IPS-20b (cell line): Measurements from ENCODE around the gene ALDH3A1.

Source experiments
- H3K27ac ChIP-seq: one replicate; pipeline ENCODE4 v1.5.1; 2013; ENCODE audit warnings: low read length
- H3K27me3 ChIP-seq: 2 replicates; pipeline ENCODE4 v1.6.1; 2013; ENCODE audit warnings: mild to moderate bottlenecking, low read length, inconsistent platforms; ENCODE audit not compliant: insufficient read depth
- H3K36me3 ChIP-seq: 2 replicates; pipeline ENCODE4 v1.6.1; 2013; ENCODE audit warnings: low read depth, mild to moderate bottlenecking, inconsistent platforms, low read length, moderate library complexity; ENCODE audit not compliant: insufficient read depth
- H3K4me1 ChIP-seq: 2 replicates; pipeline ENCODE4 v1.6.1; 2013; ENCODE audit warnings: mild to moderate bottlenecking, control low read depth, inconsistent platforms, low read length, moderate library complexity; ENCODE audit not compliant: insufficient read depth
- H3K4me3 ChIP-seq: 2 replicates; pipeline ENCODE4 v1.5.1; 2013; ENCODE audit warnings: mild to moderate bottlenecking, low read length, inconsistent platforms
- H3K9ac ChIP-seq: 2 replicates; pipeline ENCODE4 v1.6.1; 2013; ENCODE audit warnings: low read depth, mild to moderate bottlenecking, inconsistent platforms, low read length, moderate library complexity
- H3K9me3 ChIP-seq: 2 replicates; pipeline ENCODE4 v1.6.1; 2013; ENCODE audit warnings: mild to moderate bottlenecking, low read depth, low read length, inconsistent platforms; ENCODE audit not compliant: insufficient read depth

ALDH3A1 gene

DNA sequence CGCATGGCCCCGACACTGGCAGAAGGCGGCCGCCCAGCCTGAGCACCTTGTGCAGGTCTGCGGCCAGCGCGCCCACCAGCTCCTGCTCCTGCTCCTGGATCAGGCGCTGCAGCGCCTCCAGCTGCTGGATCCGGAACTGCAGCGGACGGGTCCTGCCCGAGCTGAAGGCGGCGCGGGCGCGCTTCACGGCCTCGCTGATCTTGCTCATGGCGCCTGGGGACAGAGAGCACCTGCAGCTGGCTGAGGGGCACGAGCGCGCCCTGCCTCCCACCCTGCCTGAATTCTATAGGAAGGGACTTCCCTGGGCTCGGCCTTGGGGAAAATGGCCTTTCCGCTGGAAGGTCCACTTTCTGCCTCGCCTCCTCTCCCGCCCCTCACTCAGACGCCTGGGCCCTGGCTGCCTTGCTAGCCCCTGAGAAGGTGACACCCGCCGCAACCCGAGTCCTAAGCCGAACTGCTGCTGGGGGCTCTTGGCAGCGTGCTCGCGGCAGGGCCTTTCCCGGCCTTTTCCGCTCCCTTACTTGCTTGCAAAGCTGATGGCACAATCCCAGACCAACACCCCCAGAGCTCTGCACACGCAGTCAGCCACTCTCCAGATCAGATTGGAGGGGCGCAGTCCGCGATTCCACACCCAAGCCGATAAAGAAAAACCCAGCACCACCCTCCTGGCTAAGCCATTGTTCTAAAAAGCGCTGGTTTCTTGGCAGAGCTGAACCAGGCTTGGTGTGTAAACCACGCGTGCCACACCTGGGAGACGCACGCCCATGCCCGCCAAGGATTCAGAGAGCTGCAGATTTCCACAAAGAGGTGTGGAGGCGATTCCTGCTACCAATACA, 3.0 kb downstream of the ALDH3A1 start:
- H3K9ac ChIP-seq, result peak overlapping the region; percentile 34; the same call in 1 of the 2 replicates

DNA sequence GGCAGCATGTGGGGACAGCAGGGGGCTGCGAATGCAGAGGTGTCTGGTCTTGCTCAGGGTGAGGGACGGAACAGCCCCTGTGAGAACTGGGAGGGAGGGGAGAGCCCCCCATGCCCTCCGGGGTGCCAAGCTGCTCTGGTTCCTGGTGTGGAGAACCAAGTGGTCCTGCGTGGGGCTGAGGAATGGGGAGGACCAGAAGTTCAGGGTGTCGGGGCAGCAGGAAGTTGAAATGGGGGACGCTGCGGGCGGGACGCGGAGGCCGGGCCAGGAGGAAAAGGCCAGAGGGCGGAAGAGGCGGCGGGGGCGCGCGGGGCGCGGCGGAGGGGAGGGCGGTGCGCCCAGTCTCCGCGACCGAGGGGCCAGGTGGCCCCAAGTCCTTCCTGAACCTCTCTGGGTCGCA, 3.6 kb downstream of the ALDH3A1 start:
- Histone ChIP-seq H3K36me3 (no peaks in the 10 kb centered on the region), H3K4me1 (no peaks in the 10 kb centered on the region; the same call in 1 of the 2 replicates), H3K27ac (no peak overlapping the region), H3K9ac (peak overlapping the region; percentile 64; the same call in 1 of the 2 replicates), H3K27me3 (peaks cover 12% of the 10 kb centered on the region), H3K4me3 (peak overlapping the region; percentile 64), H3K9me3 (no peaks in the 10 kb centered on the region)

More for the DNA sequence above, 3.0 kb downstream of the ALDH3A1 start:
- no peaks in the 10 kb centered on the region for H3K36me3 ChIP-seq
- no peak overlapping the region for H3K27ac ChIP-seq
- H3K4me1 ChIP-seq, result no peaks in the 10 kb centered on the region; the same call in 1 of the 2 replicates
- no peaks in the 10 kb centered on the region for H3K9me3 ChIP-seq
- H3K4me3 ChIP-seq, result peak overlapping the region; percentile 64; the same call in 1 of the 2 replicates
- H3K27me3 ChIP-seq, result peaks cover 12% of the 10 kb centered on the region

DNA sequence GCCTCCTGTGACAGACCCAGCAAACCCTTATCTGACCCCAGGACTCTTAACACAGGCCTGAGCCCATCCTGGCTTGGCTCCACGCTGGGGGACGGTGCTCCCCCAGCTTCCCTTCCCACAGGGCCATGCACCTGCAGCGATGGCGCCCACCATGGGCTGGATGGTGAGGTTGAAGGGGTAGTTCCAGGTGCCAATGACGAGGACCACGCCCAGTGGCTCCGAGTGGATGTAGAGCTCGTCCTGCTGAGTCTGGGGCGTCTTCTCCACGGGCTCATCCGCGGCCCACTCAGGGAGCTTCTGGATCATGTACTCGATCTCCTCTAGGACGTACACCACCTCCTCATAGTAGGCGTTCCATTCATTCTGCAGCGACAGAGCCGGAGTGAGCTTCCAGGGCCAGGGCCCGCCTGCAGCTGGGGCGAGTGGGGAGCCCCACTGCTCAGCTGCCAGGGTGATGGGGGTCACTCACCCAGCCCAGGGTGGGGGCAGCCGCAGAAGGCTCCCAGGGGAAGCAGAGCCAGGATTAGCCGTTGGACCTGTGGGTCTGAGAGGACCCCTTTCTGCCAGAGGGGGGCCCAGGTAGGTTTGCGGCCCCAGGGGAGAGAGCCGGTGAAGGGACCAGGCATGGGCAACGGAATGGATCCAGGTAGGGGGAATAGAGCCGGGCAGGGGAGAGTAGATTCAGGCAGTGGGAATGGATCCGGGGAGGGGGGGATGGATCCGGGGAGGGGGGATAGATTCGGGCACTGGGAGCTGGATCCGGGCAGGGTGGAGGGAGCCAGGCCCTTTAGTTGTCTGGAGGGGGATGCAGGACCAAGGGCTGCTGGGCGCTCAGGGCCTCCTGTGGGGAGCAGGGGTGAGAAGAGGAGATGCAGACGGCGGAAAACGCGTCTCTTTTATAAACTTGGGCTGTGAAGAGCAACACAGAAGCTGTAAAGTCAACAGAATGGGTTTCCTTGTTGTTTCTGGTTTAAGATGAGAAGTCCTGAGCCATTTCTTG, 4.7 kb downstream of the ALDH3A1 start:
- H3K9me3 ChIP-seq, result no peaks in the 10 kb centered on the region
- H3K27ac ChIP-seq, result no peak overlapping the region
- no peak overlapping the region for H3K4me3 ChIP-seq
- no peak overlapping the region for H3K9ac ChIP-seq
- no peaks in the 10 kb centered on the region; the same call in 1 of the 2 replicates for H3K4me1 ChIP-seq
- H3K27me3 ChIP-seq, result peaks cover 12% of the 10 kb centered on the region
- H3K36me3 ChIP-seq, result no peaks in the 10 kb centered on the region

DNA sequence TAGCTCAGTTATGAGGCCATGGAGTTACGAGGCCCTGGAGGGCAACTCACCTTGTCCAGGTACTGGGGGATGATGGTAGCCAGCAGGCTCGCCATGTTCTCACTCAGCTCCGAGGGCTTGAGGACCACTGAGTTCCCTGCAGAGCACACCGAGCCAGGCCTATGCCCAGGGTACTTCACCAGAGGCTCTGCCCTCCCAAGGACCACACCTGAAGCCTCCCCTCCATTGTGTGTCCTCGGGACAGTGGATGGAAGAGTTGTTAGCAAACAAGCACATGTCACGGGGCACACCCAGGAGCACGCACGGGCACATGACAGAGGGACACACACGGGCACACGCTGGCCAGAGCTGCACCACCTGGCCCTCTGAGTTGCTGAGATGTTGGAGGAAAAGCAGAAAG, 5.6 kb downstream of the ALDH3A1 start:
- Histone ChIP-seq H3K4me3 (no peak overlapping the region), H3K27me3 (peaks cover 12% of the 10 kb centered on the region), H3K4me1 (no peaks in the 10 kb centered on the region; the same call in 1 of the 2 replicates), H3K27ac (no peak overlapping the region), H3K9me3 (no peaks in the 10 kb centered on the region), H3K36me3 (no peaks in the 10 kb centered on the region), H3K9ac (no peak overlapping the region)

DNA sequence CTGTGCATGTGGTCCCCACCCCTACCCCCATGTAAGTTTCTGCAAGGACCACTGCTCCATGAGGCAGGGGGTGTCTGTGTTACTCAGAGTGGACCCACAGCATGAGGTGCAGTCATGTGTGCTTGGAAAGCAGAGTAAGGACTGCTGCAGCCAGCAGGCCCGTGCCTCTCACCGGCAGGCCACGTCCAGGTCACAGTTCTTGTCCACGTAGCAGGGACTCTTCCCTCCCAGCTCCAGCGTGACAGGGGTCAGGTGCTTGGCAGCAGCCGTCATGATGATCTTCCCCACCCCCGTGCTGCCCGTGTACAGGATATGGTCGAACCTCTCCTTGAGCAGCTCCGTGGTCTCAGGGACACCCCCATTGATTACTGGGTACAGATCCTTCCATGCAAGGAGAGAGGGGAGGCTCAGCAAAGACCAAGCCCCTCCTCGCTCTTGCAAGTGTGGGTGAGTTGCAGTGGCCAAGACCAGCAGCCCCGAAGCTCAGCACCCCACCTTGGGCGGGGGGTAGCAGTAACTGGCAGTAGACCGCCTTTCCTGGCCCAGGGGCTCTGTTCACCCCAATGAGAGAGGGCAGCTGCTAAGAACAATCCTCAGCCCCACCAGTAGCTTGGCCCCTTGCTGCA, 6.2 kb downstream of the ALDH3A1 start:
- H3K4me3 ChIP-seq, result no peak overlapping the region
- H3K9me3 ChIP-seq, result no peaks in the 10 kb centered on the region
- H3K36me3 ChIP-seq, result no peaks in the 10 kb centered on the region
- H3K9ac ChIP-seq, result no peak overlapping the region
- H3K27me3 ChIP-seq, result peaks cover 12% of the 10 kb centered on the region
- H3K27ac ChIP-seq, result no peak overlapping the region
- no peaks in the 10 kb centered on the region; the same call in 1 of the 2 replicates for H3K4me1 ChIP-seq

DNA sequence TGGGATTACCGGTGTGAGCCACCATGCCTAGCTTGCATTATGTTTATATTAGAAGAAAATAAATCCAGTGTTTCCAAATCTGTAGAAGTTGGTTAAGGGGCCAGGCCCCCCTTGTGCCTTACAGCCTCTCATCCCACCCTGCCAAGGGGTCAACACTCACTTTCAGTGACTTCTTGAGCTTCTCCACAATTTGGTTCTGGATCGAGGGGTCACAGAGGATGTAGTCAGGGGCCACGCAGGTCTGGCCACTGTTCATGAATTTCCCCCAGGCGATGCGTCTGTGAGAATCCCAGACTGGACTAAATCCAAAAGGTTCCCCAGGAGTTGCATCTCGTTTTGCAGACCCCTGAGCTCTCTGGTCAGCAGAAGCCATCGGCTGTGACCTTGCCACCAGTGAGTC, 7.2 kb downstream of the ALDH3A1 start:
- Histone ChIP-seq H3K9ac (no peak overlapping the region), H3K4me1 (no peaks in the 10 kb centered on the region; the same call in 1 of the 2 replicates), H3K4me3 (no peak overlapping the region)

DNA sequence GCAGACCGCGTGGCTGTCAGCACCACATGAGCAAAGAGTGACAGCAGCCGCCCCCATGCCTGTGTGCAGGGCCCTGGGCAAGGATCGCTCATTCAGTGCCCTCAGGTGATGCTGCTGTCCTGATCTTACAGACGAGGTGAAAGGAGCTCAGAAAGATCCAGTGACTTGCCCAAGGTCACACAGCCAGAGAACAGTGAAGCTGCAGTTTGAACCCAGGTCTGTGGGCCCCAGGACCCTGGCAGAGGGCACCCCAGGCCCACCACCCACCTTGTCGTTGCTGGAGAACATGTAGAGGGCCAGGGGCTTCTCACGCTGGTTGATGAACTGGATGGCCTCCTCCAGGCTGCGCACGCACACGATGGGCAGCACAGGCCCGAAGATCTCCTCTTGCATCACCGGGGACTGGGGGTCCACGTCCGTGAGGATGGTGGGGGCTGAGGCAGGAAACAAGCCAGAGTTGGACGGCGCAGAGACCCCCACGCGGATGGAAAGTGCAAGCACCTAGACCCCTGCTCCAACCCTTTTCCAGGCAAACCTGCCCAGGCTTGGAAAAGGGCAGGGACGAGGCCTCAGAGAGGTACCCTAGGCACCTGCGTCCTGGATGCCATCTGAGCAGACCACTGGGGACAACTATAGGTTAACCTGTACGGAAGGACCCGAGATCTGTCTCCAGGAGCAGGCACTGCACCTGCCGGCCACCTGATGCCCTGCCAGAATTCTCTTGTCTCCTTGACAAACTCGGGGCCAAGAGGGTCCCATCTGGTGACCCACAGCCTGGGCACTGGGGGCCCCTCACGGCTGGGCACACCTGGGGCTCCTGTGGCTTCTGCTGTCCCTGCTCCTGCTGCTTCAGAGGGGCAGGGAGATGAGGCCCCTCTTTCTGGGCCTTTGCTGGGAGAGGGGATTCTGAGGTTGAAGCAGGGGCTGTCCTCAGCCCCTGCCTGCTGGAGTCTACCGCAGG, 8.6 kb downstream of the ALDH3A1 start:
- Histone ChIP-seq H3K27ac (no peak overlapping the region), H3K9me3 (no peaks in the 10 kb centered on the region), H3K27me3 (no peaks in the 10 kb centered on the region), H3K4me1 (no peaks in the 10 kb centered on the region), H3K4me3 (no peak overlapping the region), H3K9ac (no peak overlapping the region), H3K36me3 (no peaks in the 10 kb centered on the region)

More for the DNA sequence above, 7.2 kb downstream of the ALDH3A1 start:
- peaks cover 9% of the 10 kb centered on the region for H3K27me3 ChIP-seq
- H3K27ac ChIP-seq, result no peak overlapping the region
- H3K9me3 ChIP-seq, result no peaks in the 10 kb centered on the region
- no peaks in the 10 kb centered on the region for H3K36me3 ChIP-seq

DNA sequence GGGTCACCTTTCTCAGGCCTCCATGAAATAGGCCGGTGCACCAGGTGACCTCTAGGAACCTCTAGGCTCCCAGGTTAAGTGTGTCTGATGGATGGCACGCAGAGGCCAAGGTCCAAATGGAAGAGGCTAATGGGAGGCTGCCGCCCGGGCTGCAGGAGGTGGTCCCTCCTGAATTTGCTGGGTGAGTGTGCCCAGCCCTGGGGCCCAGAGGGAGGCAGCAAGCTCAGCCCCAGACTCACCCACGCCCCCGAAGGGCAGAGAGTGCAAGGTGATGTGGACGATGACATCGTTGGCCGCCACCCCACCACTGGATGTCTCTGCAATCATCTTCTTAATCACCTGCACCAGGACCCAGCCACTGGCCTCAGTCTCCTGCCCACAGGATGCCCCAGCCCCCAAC, 9.3 kb downstream of the ALDH3A1 start:
- Histone ChIP-seq H3K4me1 (no peaks in the 10 kb centered on the region), H3K9me3 (no peaks in the 10 kb centered on the region), H3K9ac (no peak overlapping the region), H3K36me3 (no peaks in the 10 kb centered on the region), H3K4me3 (no peak overlapping the region), H3K27ac (no peak overlapping the region), H3K27me3 (no peaks in the 10 kb centered on the region)

DNA sequence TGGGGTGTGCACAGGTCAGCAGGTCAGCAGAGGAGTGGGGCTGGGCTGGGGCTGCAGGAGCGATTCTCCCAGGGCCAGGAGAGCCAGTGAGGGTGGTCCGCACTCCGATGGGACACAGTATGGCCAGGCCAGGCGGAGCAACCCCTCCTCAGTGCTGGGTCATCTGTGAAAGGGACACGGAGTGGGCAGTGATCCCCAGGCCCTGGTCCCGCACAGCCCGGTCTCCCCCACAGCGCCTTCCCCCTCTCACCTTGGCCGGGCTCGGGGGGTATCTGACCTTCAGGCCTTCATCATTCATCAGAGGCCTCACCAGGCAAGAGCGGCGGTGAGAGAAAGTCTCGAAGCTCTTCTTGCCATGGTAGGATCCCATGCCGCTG, 10.0 kb downstream of the ALDH3A1 start:
- H3K27me3 ChIP-seq, result no peaks in the 10 kb centered on the region
- no peak overlapping the region for H3K27ac ChIP-seq

DNA sequence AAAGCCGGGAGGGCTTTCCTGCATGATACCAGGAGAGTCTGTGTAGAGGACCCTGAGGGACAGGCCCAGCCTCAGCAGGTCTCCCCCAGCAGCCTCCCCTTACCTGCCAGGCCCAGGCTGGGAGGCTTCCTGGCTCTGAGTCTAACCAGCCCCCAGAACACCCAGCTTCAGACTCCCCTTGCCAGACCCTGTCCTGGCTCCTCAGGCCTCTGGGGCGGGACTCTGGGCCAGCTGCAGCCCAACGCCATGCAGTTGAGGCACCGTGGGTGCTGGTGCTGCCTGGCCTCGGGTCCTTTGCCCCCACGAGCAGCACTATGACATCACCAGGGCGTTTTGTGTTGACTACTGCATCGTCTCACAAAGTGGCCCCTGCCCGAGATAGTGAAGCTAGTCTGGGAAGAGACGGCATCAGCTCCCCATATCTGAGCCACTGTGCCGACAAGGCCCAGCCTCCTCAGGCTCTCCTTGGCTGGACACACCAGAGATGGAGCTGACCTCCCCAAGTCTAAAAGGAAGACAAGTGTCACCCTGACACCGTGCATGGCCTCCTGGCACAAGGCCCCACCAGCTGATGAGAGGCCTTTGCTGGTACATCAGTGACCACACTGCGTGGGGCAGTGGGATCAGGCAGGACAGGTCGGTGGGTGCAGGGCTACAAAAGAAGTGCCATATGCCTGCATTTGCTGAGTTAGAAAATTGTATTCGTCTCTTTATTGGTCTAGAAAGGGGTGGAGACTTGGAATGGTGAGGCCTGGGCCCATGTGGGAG, 10.6 kb downstream of the ALDH3A1 start:
- Histone ChIP-seq H3K27me3 (no peaks in the 10 kb centered on the region), H3K9ac (no peak overlapping the region), H3K9me3 (no peaks in the 10 kb centered on the region), H3K36me3 (no peaks in the 10 kb centered on the region), H3K4me1 (no peaks in the 10 kb centered on the region), H3K4me3 (no peak overlapping the region), H3K27ac (no peak overlapping the region)

More for the DNA sequence above, 10.0 kb downstream of the ALDH3A1 start:
- Histone ChIP-seq H3K9me3 (no peaks in the 10 kb centered on the region), H3K9ac (no peak overlapping the region), H3K4me3 (no peak overlapping the region), H3K36me3 (no peaks in the 10 kb centered on the region), H3K4me1 (no peaks in the 10 kb centered on the region)
